DOHH2 (cell line): ENCODE data around the gene WRAP73.

ENCODE experiments used
- H3F3A ChIP-seq: fragments of 200-600 bp; sonication (generic), shearing (Covaris generic); 2 replicates; pipeline ENCODE4 v1.6.0; 2016; ENCODE audit warnings: antibody characterized with exemption, mild to moderate bottlenecking; ENCODE audit not compliant: control insufficient read depth, insufficient read depth
- H3K27ac ChIP-seq: fragments of 200-600 bp; sonication (generic); 2 replicates; pipeline ENCODE4 v1.5.1; 2014; ENCODE audit warnings: low read depth, mild to moderate bottlenecking, low read length, moderate library complexity
- H3K27me3 ChIP-seq: fragments of 200-600 bp; sonication (generic); 2 replicates; pipeline ENCODE4 v1.6.1; 2014; ENCODE audit warnings: mild to moderate bottlenecking, low read length, mixed read lengths; ENCODE audit not compliant: control insufficient read depth
- H3K36me3 ChIP-seq: fragments of 200-600 bp; sonication (generic); 2 replicates; pipeline ENCODE4 v1.6.1; 2014; ENCODE audit warnings: mild to moderate bottlenecking, low read length, moderate library complexity, mixed read lengths; ENCODE audit not compliant: control insufficient read depth
- H3K4me1 ChIP-seq: fragments of 200-600 bp; sonication (generic); 2 replicates; pipeline ENCODE4 v1.6.1; 2014; ENCODE audit warnings: mild to moderate bottlenecking, low read length, mixed read lengths; ENCODE audit not compliant: control insufficient read depth
- H3K4me2 ChIP-seq: fragments of 200-600 bp; sonication (generic); 2 replicates; pipeline ENCODE4 v1.6.0; 2014; ENCODE audit warnings: mild to moderate bottlenecking, low read length, moderate library complexity
- H3K4me3 ChIP-seq: fragments of 200-600 bp; sonication (generic); 2 replicates; pipeline ENCODE4 v1.5.1; 2014; ENCODE audit warnings: mild to moderate bottlenecking, low read length, mixed read lengths
- H3K79me2 ChIP-seq: fragments of 200-600 bp; sonication (generic); 2 replicates; pipeline ENCODE4 v1.6.1; 2014; ENCODE audit warnings: mild to moderate bottlenecking, low read length, mixed read lengths; ENCODE audit not compliant: control insufficient read depth
- H3K9me2 ChIP-seq: fragments of 200-600 bp; sonication (generic); replicated peaks from 2 replicates; pipeline ENCODE4 v1.6.1; 2014; ENCODE audit warnings: mild to moderate bottlenecking, low read length, mixed read lengths; ENCODE audit not compliant: control insufficient read depth
- H3K9me3 ChIP-seq: fragments of 200-600 bp; sonication (generic); 2 replicates; pipeline ENCODE4 v1.6.1; 2014; ENCODE audit warnings: antibody characterized with exemption, low read length, mixed read lengths; ENCODE audit not compliant: control insufficient read depth, insufficient read depth
- H4K20me1 ChIP-seq: fragments of 200-600 bp; sonication (generic); 2 replicates; pipeline ENCODE4 v1.6.0; 2014; ENCODE audit warnings: low read depth, mild to moderate bottlenecking, antibody characterized with exemption, low read length, moderate library complexity; ENCODE audit not compliant: control insufficient read depth, insufficient read depth
- CTCF ChIP-seq: fragments of 200-600 bp; sonication (generic); IDR thresholded peaks from one replicate; pipeline ENCODE4 v1.5.1; 2014; ENCODE audit warnings: antibody characterized with exemption, mild to moderate bottlenecking, low read depth, low read length; ENCODE audit not compliant: poor library complexity, severe bottlenecking
- EZH2phosphoT487 ChIP-seq: fragments of 200-600 bp; sonication (generic); IDR thresholded peaks from 2 replicates; pipeline ENCODE4 v1.6.1; 2017; ENCODE audit warnings: borderline replicate concordance, mild to moderate bottlenecking, antibody characterized with exemption, low read length, moderate library complexity, mixed read lengths

Gene WRAP73

GRCh38 chr1:3609016-3609768 is 40.7 kb downstream of the WRAP73 start:
- Histone ChIP-seq H3K9me3 (no peaks in the 10 kb centered on the region), H3K4me3 (no peak overlapping the region), H3K9me2 (no peaks in the 10 kb centered on the region), H4K20me1 (no peaks in the 10 kb centered on the region), H3K4me2 (no peak overlapping the region), H3K79me2 (no peaks in the 10 kb centered on the region), H3K27me3 (peaks cover 44% of the 10 kb centered on the region), H3K4me1 (peaks cover 13% of the 10 kb centered on the region), H3F3A (no peaks in the 10 kb centered on the region), H3K36me3 (no peaks in the 10 kb centered on the region), H3K27ac (no peak overlapping the region)
- TF ChIP-seq CTCF, result no peak
- no peak for TF ChIP-seq EZH2phosphoT487

- H3F3A ChIP-seq, result no peaks in the 10 kb centered on the region
- peaks cover 35% of the 10 kb centered on the region for H3K27me3 ChIP-seq
- H3K79me2 ChIP-seq, result no peaks in the 10 kb centered on the region
- no peak overlapping the region for H3K27ac ChIP-seq
- H3K4me3 ChIP-seq, result no peak overlapping the region
- H3K9me3 ChIP-seq, result no peaks in the 10 kb centered on the region
- H3K36me3 ChIP-seq, result no peaks in the 10 kb centered on the region
- H3K9me2 ChIP-seq, result no peaks in the 10 kb centered on the region
- no peak overlapping the region for H3K4me2 ChIP-seq
- peaks cover 13% of the 10 kb centered on the region for H3K4me1 ChIP-seq
- no peak for TF ChIP-seq EZH2phosphoT487
- TF ChIP-seq CTCF, result no peak
- H4K20me1 ChIP-seq, result no peaks in the 10 kb centered on the region
Observed at GRCh38 chr1:3608154-3608553, 41.7 kb downstream of the WRAP73 start.

- H3K9me2 ChIP-seq, result no peaks in the 10 kb centered on the region
- TF ChIP-seq CTCF (no peak), EZH2phosphoT487 (no peak)
- no peaks in the 10 kb centered on the region for H3K36me3 ChIP-seq
- no peaks in the 10 kb centered on the region for H3F3A ChIP-seq
- H3K79me2 ChIP-seq, result no peaks in the 10 kb centered on the region
- no peak overlapping the region for H3K4me2 ChIP-seq
- no peaks in the 10 kb centered on the region for H4K20me1 ChIP-seq
- H3K9me3 ChIP-seq, result no peaks in the 10 kb centered on the region
- H3K27ac ChIP-seq, result no peak overlapping the region
- peaks cover 13% of the 10 kb centered on the region for H3K4me1 ChIP-seq
- H3K27me3 ChIP-seq, result peaks cover 30% of the 10 kb centered on the region
- no peak overlapping the region for H3K4me3 ChIP-seq
Observed at GRCh38 chr1:3607703-3608065, 42.2 kb downstream of the WRAP73 start.
